Activated naive CD8-positive, alpha-beta T cell treated with anti-CD3 and anti-CD28 coated beads, Interleukin-2, amount 50 U/mL, for 16 hours (primary cell): ENCODE results near the gene KIAA1217.

Experiments
- DNase-seq: peaks from one replicate; pipeline ENCODE4 v3.0.0-alpha.2; 2020; ENCODE audit warnings: low read depth, low spot score

Gene KIAA1217

GRCh38 chr10:24247841-24248240, 38.9 kb downstream of the KIAA1217 start:
- no peak for DNase-seq

- DNase-seq = no peak
Observed at GRCh38 chr10:24249829-24250415, 41.0 kb downstream of the KIAA1217 start.

DNA sequence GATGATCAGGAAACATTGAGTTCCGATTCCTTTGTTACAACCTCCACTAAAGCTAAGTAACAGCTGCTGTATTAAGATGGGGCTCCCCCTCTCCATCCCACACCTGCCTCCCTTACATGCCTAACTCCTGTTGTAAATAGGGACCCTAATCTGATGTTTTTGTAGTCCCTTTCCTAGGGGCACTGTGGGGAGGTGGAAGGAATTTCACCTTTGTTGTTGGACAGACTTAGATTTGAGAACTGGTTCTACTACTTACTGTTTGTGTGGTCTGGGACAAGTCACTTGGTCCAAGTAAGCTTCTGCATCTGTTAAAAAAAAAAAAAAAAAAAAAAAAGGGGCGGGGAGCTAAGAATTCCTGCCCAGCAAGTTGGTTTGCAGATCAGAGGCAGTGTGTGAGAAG, 42.6 kb downstream of the KIAA1217 start:
- no peak for DNase-seq

DNA sequence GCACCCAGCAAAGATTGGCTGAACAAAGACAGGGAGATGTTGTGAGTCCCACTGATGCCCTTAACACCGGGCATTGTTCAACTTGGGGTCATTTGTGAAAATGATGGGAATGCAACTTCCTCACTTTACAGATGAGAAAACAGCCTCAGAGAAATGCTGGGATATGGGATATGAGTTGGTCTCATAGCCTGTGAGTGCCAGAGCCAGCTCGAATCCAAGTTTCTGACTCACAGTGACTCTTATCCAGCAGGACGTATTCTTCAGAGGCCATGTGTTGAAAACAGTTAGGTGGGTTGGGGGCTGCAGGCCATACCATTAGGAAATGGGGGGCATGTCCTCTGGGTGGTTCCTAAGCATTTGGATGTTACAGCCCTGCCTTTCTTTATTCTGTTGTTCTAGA, 45.2 kb downstream of the KIAA1217 start:
- DNase-seq = no peak

- no peak for DNase-seq
Observed at GRCh38 chr10:24255115-24255880, 46.4 kb downstream of the KIAA1217 start.

GRCh38 chr10:24255881-24256311, 47.0 kb downstream of the KIAA1217 start:
- no peak for DNase-seq

GRCh38 chr10:24256619-24257107, 47.7 kb downstream of the KIAA1217 start:
- DNase-seq = no peak

GRCh38 chr10:24257588-24257987, 48.6 kb downstream of the KIAA1217 start:
- DNase-seq = no peak

DNA sequence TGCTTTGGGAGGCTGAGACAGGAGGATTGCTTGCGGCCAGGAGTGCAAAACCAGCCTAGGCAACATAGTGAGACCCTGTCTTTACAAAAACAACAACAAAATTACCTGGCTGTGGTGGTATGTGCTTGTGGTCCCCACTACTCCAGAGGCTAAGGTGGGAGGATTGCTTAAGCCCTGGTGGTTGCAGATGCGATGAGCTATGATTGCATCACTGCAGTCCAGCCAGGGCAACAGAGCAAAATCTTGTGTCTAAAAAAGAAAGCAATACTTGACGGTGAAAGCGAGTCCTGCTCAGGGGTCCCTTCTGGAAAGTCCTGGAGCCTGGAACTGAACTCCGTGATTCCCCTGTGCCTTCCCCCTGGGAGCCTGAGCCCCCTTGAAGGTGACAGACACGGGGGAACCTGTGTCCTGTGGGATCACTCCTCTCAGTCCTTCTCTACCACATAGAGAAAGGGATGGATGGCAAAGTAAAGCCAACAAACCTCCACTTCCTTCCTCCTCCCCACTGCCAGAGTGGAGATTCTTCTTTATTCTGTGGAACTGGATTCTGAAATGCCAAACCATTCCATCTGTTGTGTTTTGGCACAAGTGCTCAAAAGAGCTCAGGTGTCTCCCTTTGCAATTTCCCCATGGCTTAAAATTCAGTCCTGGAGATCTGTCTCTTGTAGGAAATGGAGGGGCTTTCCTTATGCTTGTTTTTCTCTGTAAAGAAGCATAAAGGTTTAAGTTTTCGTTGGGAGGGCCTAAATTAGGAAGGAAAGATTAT, 50.6 kb downstream of the KIAA1217 start:
- DNase-seq = no peak

GRCh38 chr10:24261627-24262026, 52.7 kb downstream of the KIAA1217 start:
- no peak for DNase-seq

GRCh38 chr10:24262929-24263590, 54.1 kb downstream of the KIAA1217 start:
- DNase-seq = no peak

DNA sequence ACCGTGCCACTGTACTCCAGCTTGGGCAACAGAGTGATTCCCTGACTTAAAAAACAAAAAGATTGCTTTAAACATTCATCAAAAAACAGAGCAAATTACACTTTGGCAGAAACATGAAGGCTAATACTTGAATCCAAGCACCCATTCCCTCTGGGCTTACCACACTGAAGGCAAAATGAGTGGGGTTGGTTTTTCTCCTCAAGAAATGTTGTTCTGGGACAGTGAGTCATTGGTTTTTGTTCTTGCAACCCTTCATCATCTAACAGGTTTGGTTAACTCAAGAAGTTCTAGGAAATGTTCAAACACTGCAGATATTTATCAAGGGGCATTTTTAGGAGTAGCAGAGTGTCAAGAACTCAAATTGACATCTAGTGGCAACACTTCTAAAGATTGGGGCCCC, 60.5 kb downstream of the KIAA1217 start:
- no peak for DNase-seq

GRCh38 chr10:24272374-24272773, 63.4 kb downstream of the KIAA1217 start:
- DNase-seq = no peak

DNA sequence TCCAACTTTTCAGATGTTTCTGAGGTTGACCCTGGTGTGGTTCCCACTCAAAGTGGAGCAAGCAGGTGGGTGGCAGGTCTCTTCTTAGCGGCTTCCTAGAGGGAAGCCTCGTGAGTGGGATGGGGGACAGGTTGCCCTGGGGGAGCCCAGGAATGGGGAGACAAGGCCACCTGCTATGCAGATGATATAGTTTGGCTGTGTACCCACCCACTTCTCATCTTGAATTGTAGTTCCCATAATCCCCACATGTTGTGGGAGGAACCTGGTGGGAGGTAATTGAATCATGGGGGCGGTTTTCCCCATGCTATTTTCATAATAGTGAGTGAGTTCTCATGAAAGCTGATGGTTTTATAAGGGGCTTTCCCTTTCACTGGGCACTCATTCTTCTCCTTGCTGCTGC, 68.3 kb downstream of the KIAA1217 start:
- no peak for DNase-seq

- no peak for DNase-seq
Observed at GRCh38 chr10:24277771-24278170, 68.8 kb downstream of the KIAA1217 start.

DNA sequence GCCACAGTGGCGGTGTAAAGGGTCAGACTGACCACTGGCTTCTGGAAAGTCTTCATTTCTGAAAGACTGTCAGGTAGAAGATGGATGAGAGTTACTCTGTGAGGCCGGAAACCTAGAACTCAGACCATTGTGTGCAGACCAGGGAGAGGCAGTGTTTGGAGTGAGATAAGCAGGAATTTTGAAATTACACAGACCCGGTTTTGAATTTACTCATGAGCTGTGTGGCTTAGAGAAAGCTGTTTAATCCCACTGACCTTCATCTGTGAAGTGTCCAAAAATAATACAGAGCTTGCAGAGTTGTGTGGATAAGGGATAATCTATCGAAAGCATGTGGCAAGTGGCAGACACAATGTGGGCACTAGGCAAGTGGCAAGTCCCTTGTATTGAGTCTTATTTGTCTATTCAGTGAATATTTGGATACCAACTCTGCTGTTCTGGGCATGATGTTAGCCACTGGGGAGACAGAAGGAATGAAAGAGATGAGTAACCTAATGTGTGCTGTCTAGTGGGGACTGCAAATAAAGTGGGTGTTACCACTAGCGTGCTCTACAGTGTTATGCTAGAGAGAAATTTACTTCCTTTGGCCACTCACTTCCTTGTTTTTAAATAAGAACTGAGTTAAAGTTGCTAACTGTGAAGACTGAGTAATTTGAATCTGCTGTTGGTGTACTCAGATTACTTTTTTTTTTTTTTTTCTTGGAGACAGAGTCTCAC, 69.4 kb downstream of the KIAA1217 start:
- no peak for DNase-seq

GRCh38 chr10:24279166-24279565, 70.2 kb downstream of the KIAA1217 start:
- no peak for DNase-seq

DNA sequence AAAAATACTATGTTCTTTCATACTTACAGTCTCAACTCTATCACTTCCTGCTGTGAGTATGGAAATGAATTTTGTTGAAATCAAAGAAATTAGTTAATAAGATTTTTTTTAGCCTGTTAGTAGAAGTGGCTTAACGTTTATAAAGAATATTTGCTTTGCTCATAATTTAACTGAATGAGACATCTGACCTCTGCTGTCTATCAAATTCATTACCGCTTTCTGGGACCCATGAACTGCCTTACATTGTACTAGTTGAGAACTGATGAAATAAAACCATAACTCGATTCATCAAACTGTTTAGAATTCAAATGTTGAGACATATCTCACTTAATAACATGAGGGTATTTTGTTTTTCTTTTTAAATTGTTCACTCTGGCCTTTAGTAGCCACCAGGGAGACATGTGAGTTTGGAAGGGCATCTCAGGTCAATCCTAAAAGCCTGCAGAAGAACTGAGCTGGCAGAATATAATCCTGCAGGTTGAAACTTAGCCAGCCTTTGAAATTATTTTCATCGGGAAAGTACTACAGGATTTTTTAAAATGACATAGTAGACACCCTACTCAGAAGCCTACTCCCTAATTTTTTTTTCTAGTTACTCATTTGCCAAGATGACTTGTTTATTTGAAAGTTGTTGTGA, 78.7 kb downstream of the KIAA1217 start:
- DNase-seq = no peak

DNA sequence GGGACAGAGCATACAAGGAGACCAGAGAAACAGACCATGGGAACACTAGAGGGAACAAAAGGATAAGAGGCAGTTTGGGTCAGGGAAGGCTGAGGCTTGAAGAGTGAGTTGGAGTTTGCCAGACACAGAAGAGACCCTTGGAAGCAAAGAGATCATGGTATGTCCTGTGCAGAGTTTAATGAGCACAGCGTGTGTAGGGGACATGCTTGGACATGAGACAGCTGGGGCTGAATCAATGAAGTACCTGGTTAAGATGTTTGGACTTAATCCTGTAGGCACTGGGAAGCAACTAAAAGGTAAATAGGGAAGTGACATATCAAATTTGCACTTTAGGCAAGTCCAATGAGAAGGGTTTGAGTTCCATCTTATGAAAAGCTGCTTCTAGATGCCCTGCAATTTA, 79.6 kb downstream of the KIAA1217 start:
- no peak for DNase-seq

- no peak for DNase-seq
Observed at GRCh38 chr10:24289235-24289634, 80.3 kb downstream of the KIAA1217 start.
